PFSK-1 (cell line): ENCODE results near the gene SETD1B.

Experiments used
- FOXP2 ChIP-seq: optimal IDR thresholded peaks from 2 replicates; pipeline ENCODE3; 2011; ENCODE audit warnings: borderline replicate concordance, control low read depth, inconsistent platforms; ENCODE audit not compliant: insufficient read depth; ENCODE audit errors: extremely low read length, extremely low read depth
- POLR2AphosphoS5 ChIP-seq: IDR thresholded peaks from 2 replicates; pipeline ENCODE4 v1.6.1; 2012; ENCODE audit warnings: low read depth, mild to moderate bottlenecking, control low read depth, low read length, moderate library complexity
- REST ChIP-seq, 2 experiments: IDR thresholded peaks; 2 replicates each; pipeline versions ENCODE4 v1.6.1 to v1.8.0; 2011 to 2012; ENCODE audit warnings: low read depth in 2 of 2, low read length in 2 of 2, control low read depth in 1 of 2, inconsistent platforms in 1 of 2, mild to moderate bottlenecking in 1 of 2, moderate library complexity in 1 of 2; ENCODE audit not compliant: insufficient read depth in 1 of 2
- SIN3A ChIP-seq: IDR thresholded peaks from 2 replicates; pipeline ENCODE4 v1.6.1; 2012; ENCODE audit warnings: mild to moderate bottlenecking, low read length, moderate library complexity, borderline replicate concordance; ENCODE audit not compliant: insufficient read depth
- TAF1 ChIP-seq: IDR thresholded peaks from 2 replicates; pipeline ENCODE4 v1.6.1; 2012; ENCODE audit warnings: low read length, control low read depth, borderline replicate concordance; ENCODE audit not compliant: insufficient read depth

Gene SETD1B

DNA sequence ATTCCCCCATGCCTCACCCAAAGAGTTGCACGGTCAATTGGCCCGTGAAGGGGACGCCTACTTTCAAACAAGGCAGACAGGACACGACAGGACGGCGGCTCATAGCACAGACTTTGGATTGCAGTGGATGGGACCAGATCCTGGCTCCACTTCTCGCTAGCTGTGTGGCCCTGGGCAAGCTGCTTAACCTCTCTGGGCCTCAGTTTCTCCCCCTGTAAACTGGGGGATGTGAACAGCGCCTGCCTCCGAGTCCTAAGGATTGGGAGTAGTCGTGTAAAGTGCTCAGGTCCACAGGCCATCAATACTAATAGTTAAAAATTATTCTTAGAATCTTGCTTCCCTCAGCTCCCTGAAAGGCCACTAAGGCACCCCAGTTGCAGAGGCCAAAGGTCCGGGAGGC is 23.4 kb upstream of the SETD1B start:
- no peak for TF ChIP-seq TAF1
- TF ChIP-seq SIN3A, result no peak
- no peak for TF ChIP-seq REST (IDR thresholded peaks at IDR 0.05; ENCODE audit: insufficient read depth in 1 of 2, low read depth in 2 of 2, low read length in 2 of 2)
- TF ChIP-seq FOXP2, result no peak
- no peak for TF ChIP-seq POLR2AphosphoS5

DNA sequence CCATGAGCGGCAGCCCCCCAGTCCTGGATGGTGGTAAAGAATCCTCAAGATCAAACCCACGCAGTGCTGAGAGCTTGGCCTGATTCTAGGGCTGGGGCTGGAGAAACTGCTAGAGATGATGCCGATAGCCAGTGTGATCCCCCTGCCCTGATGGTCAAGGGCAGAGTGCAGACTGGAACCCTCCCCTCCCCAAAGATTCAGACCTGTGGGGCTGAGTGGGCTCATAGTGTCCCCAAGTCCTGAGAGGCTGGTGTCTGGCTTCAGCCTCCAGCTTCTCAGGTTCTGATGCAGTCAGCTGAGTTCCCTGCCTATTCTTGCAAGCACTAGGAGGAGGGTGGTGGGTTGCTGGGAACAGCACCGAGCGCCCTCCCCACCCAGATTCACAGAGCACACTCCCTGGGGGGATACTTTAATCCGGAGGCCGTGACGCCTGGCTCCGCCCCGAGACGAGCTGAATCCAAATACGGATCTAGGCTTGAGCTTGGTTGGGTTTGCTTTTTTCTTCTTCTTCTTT is 22.3 kb upstream of the SETD1B start:
- TF ChIP-seq POLR2AphosphoS5 (no peak; the same call in 1 of the 2 replicates), REST (IDR thresholded peaks at IDR 0.05; ENCODE audit: insufficient read depth in 1 of 2, low read depth in 2 of 2, low read length in 2 of 2) (no peak)

DNA sequence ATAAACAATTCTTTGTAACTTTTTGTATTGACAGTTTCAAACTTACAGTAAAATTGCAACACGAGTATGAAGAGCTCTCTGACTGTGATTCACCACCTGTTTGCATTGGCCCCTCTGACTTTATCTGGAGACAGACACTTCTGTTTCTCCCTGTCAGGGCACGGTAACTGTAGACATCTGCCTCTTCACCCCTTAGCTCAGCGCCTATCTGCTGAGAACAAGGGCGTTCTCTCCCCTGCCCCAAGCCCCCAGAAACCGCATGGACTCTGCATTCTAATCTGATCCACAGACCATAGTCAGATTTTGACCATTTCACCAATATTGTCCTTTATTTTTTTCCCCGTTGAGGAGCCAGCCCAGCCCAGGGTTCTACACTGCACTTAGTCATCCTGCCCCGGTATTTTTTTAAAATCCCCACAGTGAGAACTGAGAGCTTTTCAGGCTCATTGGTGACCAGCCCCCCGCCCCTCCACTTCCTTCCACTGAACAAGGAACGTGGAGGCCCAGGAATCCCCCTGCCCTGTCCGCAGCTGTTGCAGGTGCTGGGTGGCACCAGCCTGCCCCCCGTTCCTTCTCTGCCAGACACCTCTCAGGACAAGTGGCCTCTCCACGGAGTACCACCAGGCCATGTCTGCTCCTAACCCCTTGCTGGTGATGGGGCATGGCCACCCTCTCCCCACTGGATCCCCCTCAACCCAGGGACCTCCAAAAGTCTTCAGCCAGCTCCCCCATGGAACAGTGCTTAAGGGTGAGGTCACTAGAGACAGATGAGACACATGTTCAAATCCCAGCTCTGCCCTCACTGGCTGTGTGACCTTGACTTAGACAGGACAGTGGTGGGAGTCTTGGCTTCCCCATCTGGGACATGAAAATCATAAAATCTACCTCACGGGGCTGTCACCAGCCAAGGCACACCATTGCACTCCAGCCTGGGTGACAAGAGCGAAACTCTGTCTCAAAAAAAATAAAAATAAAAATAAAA is 21.5 kb upstream of the SETD1B start:
- TF ChIP-seq POLR2AphosphoS5, result no peak
- TF ChIP-seq SIN3A, result no peak
- no peak for TF ChIP-seq TAF1
- no peak for TF ChIP-seq FOXP2
- TF ChIP-seq REST (IDR thresholded peaks at IDR 0.05; ENCODE audit: insufficient read depth in 1 of 2, low read depth in 2 of 2, low read length in 2 of 2), result no peak

DNA sequence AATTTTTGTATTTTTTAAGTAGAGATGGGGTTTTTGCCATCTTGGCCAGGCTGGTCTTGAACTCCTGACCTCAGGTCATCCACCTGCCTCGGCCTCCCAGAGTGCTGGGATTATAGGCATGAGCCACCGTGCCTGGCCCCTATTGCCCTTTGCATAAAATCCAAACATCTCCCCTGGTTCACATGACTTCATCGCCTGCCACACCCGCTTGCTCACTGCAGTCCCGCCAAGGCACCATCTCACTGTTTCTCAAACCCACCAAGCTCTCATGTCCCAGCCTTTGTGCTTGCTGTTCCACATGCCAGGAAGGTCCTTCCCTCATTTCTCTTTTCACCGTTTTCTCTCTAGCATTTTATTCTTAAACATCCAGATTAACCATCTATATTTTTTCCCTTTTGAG is 20.0 kb upstream of the SETD1B start:
- TF ChIP-seq SIN3A, result no peak
- TF ChIP-seq REST (IDR thresholded peaks at IDR 0.05; ENCODE audit: insufficient read depth in 1 of 2, low read depth in 2 of 2, low read length in 2 of 2), result no peak
- no peak for TF ChIP-seq POLR2AphosphoS5
- TF ChIP-seq TAF1, result no peak
- no peak for TF ChIP-seq FOXP2

DNA sequence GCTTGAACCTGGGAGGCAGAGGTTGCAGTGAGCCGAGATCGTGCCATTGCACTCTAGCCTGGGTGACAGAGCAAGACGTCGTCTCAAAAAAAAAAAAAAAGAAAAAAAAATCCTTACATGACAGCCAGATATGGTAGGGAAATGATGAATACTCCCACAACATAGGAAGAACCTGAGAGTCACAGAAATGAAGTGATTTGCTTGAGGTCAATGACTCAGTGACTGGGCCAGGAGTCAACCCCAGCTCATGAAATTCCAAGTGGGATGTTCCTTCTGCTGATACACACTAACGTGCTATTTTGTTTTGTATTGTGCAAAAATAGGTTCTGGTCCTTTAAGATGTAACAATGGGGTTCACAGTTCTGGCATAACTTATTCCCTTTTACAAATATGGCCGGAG is 19.3 kb upstream of the SETD1B start:
- TF ChIP-seq SIN3A (no peak), FOXP2 (no peak), POLR2AphosphoS5 (no peak), TAF1 (no peak), REST (IDR thresholded peaks at IDR 0.05; ENCODE audit: insufficient read depth in 1 of 2, low read depth in 2 of 2, low read length in 2 of 2) (no peak)
